OCI-LY7 (cell line): Measurements from ENCODE around the gene RHEBL1.

ENCODE experiments used
- CTCF ChIP-seq: fragments of 200-600 bp; sonication (generic); conservative IDR thresholded peaks from 2 replicates; pipeline ENCODE4 v1.5.1; 2014; ENCODE audit warnings: mild to moderate bottlenecking, antibody characterized with exemption, low read length, moderate library complexity, mixed read lengths
- EZH2phosphoT487 ChIP-seq: fragments of 200-600 bp; sonication (generic); IDR thresholded peaks from 2 replicates; pipeline ENCODE4 v1.6.1; 2018; ENCODE audit warnings: low read depth, borderline replicate concordance, mild to moderate bottlenecking, mixed run types, antibody characterized with exemption, low read length, moderate library complexity, mixed read lengths

GRCh38 chr12:49019120-49019430 is 50.7 kb downstream of the RHEBL1 start:
- TF ChIP-seq CTCF (no peak), EZH2phosphoT487 (no peak)
